GM18520 (cell line): ENCODE measurements around the gene GALNT14.

ENCODE experiments used
- ATAC-seq: cut with Tn5 transposase; IDR thresholded peaks from one replicate; pipeline ENCODE4 v1.9.1; 2021; ENCODE audit not compliant: unreplicated experiment

The GALNT14 gene

DNA sequence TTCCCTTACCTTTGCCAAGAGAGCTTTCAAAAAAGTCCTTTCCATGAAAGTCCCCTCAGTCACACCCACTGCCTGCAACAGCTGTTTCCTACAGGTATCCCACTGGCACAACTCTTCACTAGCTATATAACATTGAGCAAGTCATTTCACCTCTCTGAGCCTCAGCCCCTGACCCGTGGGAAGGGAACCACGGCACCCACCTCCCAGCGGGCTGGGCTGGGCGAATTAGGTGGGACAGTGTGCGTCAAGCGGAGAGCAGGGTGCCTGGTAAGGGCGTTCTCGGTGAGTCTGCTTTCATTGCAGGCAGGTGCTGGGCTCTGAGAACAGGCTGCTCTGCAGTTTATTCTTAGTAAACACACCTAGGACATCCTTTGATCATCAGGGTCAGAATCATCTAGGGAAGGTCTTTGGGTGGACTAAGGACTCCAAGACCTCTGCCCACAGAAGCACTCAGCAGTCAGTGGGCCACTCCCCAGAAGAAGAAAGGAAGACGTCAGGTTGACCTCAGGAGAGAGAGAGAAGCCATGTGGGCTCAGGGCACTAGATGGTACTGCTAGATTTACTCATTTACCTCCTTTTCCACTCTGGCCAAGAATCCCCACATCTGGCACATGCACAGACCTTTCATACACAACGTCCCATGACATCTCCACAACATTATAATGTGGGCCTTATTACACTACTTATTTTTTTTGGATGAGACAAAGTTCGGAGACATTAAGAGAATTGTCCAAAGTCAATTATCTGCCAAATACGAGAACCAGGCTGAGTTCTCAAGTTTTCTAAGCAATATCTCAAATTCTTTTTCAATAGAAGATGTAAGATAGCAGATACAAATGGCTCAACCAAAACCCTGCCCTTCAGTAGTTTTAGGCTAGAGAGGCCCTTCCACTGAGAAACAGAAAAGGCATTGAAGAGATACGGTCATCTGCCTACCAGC lies 79.9 kb downstream of the GALNT14 start:
- no peak for ATAC-seq

DNA sequence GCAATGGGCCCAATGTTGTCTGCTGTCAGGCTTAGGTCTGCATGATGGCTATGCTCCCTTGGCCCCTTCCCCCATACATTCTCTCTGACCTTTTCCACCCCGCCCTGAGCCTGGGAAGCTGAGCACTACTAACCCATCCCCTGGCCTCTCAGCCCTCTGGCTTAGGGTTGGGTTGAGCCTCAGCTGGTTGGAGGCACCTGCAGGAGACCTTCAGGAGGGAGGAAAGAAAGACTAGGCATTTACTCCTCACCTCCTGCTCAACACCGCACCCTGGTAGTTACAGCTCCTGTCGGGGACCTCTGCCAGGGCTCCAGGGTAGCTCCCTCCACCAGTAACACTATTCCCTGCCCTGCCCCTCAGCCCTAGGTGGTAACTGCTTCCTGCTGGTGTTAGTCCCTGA lies 80.5 kb downstream of the GALNT14 start:
- no peak for ATAC-seq

DNA sequence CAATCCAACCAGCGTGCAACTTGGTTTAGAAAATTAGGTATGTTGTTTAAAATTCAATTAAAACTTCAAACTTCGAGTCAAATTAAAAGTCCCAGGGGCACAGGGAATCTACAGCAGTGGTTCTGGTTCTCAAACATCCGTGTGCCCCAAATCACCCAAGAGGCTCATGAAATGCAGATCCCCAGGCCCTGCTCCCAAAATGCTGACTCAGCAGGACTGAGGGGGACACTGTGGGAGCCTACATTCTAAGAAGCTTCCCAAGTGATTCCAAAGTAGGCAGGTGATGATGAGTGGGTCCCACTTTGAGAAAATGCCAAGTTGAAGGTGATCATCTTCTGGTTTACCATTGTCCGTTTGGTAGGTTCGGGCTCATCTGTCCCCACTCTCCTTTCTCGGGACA lies 82.3 kb downstream of the GALNT14 start:
- no peak for ATAC-seq

DNA sequence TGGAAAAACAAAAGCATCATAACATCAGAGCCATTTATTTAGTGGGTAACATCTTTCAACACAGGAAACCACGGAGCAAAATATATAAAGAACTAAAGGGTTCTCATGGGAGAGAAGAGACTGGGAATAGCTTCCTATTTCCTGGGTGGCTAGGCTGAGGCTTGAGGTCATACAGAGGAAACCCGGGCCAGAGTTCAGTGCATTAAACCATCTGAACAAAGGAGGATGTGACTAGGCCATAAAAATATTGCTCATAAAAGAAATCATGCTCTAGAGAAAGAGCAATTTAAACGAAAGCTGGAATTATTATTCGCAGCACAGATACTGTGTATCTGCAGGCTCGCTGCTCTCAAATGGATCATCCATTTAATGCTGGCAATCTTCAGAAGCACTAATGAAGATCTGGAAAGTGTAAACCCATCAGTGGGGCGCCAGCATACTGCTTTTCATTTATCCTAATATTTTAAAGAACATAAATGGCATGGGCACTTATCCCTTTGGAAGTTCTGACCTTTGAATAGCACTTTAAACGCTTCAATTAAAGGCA lies 83.3 kb downstream of the GALNT14 start:
- no peak for ATAC-seq

DNA sequence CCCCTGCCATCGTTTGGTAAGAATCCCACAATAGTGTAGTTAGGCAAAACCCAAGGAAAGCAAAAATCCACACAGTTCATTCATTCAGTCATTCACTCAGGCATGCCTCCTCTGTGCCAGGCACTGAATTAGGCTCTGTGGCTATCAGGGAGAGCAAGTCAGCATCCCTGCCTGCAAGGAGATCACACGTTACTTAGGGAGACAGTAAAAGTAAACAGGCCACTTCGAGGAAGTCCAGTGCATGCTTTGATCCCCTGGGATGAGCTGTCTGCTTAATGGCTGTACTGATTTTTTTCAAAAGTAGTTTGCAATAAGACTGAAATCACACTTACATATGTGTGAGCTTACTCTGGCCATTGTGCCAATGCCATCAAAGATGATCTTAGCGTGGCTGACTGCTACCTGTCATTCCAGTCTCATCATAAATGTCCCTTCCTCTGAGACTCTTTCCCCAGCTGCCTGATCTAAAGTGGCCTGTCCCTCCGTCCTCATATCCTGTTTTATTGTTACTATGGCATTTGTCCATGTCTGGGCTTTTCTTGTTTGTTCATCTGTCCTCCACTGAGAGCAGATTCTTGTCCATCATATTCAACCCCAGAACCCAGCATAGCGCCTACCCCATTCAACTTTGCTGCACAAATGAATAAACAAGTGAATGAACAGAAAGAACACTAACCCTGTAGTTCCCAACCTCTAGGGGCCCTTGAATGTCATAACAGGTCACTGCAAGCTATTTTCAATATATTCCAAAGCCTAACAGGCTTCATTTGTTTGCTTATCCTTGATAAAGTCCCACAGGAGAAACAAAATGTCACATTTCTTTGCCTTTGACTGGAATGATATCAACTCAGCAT lies 84.1 kb downstream of the GALNT14 start:
- no peak for ATAC-seq

DNA sequence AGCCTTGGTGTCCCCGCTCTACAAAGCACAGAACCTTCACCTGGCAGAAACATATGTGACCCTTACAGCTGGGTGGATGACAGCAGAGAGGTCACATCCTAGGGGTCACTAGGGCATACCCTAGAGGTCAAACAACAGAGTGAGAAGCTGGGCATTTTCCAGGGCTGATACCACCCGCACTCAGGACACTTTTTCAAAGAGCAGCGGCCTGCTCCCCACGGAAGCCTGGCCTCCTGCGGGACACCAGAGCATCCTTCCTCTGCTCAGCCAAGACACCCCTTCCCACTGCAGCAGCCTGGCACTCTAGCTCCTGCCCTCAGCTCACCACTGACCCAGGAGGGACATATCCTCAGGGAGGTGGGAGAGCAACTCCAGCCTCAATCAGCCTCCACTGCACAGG lies 86.0 kb downstream of the GALNT14 start:
- no peak for ATAC-seq

DNA sequence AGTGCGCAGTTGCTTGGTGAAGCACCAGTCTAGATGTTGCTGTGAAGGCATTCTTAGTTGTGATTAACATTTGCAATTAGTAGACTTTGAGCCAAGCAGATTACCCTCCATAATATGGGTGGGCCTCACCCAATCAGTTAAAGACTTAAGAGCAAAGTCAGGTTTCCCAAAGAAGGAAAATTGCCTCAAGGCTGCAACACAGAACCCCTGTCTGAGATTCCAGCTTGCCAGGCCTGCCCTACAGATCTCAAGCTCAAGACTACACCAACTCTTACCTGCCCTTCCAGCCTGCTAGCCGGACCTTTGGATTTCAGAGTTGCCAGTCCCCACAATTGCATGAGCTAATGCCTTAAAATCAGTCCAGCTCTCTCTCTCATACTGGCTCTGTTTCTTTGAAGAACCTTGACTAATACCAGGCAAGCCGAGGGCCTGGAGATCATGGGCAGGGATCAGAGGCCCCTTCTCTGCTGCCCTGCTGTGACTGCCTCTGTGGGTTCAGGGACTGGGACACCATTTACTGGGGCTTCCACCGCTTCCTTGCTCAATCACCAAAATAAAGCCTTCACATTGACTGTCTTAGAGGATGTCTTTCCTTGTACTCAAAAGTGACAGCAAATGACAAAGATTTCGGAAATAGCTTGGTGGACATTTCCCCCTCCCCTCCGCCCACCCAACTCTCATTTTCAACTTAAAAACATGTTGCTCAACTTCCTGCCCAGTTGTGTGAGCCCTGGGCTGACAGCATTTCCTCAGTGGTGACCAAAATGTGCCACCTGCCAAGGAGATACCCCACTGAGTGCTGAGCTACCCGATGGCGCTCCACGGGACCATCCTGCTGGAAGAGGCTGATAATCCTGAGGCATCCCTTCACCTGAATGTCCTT lies 86.7 kb downstream of the GALNT14 start:
- ATAC-seq: no peak

DNA sequence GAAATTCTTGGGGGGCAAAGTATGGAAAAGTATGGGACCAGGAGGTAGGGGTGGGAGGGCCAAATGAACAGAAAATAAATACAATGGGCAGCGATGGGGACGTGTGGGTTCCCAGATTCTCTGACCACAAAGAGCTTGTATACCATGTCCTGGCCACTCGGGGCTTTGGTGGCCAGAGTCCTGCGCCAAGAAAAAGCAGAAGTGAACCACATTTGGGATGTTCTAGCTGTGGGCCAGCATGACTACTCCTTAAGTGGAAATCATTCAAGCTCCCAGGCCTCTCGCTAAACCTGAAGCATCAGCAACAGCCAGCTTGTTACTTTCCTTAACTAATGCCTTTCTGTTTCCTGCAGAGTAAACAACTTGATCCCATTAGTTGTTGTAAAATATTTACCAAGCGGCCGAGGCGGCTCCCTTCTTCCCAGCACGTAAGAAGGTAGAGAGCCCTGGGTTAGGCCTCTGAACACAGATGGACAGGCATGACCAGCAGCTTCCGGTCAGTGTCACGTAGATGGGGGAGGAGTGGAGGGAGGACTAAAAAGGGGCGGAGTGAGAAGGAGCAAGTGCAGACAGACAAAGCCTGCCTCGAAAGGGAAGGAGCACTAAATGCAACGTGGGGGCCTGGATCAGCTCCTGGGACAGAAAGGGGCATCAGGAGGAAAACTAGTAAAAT lies 88.2 kb downstream of the GALNT14 start:
- ATAC-seq: no peak

DNA sequence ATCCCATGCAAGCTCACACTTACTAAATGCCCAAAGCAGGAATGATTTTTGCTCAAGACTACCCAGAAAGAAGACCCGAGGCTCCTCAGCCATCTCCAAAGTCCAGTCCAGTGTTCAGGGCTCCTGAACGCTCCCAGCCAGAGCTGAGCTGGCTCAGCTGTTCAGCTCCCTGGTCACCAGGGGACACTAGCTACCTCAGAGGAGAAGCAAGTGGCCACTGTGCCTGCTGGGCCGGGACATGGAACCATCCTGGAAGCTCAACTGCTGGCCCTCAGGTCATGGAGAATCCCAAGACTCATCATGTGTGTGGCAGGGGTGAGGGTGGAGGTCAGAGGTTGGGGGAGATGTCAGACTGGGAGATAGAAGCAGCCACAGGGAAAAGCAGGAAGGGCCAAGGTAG lies 89.0 kb downstream of the GALNT14 start:
- no peak for ATAC-seq

DNA sequence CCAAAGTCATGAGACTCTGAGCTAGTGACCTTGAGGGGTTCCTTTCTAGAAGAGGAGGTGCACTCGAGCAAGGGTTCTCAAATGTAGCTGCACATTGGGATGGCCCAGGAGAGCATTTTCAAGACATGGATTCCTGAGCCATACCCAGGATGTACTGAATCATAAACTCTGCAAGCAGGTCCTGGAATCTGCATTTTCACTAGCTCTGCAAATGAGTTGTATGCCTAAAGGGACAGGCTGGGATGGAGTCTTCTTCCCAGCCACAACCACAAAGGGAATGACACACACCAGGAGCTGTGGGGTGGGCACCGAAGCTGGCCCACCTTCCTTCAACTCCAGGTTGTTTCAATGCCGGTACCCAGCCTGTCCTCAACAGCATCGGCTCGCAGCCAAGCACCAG lies 90.6 kb downstream of the GALNT14 start:
- ATAC-seq: no peak

DNA sequence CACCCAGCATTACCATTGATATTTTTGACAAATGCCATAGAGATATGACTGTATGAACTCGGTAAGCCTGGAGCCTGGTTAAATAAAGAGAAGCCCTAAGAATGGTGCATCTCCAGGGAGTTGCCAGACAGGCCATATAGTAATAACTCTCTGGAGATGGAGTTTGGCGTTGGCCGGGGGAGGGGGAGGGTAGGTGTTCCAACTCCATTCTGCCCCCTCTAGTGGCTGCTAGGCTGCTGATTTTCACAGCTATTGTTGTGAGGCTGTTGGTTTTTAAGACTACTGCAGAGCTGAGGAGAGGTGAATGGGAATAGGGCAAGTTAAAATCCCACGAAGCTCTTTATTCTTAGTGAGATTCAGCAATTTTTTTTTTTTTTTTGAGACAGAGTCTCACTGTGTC lies 99.9 kb downstream of the GALNT14 start:
- no peak for ATAC-seq

DNA sequence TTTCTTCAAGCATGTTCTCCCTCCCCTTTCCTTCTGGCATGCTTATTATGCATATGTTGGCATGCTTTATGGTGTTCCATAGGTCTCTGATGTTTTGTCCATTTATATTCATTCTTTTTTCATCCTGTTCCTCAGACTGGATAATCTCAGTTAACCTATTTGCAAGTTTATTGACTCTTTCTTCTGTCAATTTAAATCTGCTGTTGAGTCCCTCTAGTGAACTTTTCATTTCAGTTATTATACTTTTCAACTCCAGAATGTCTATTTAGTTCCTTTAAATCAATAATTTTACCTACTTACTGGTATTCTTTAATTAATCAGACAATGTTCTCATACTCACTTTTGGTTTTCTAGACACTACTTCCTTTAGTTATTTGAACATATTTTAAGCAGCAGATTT lies 101.2 kb downstream of the GALNT14 start:
- ATAC-seq: no peak

DNA sequence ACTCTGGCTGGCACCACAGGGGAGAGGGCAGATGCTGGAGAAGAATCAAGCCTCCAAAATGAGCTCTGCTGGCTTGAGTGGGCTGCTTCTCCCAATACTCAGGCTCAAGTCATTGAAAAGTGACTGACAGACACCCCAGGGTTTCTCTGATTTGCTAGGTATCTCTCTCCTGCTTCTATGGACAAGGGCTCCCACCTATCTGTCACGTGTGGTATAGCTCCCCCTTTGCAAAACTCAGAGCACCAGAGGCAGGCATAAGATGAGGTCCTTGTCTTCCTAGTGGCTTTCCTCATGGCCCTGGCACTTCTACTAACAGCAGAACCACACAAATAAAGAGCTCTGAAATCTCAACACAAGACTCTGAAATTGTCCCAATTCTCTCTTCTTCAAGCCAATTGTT lies 105.2 kb downstream of the GALNT14 start:
- ATAC-seq: no peak

DNA sequence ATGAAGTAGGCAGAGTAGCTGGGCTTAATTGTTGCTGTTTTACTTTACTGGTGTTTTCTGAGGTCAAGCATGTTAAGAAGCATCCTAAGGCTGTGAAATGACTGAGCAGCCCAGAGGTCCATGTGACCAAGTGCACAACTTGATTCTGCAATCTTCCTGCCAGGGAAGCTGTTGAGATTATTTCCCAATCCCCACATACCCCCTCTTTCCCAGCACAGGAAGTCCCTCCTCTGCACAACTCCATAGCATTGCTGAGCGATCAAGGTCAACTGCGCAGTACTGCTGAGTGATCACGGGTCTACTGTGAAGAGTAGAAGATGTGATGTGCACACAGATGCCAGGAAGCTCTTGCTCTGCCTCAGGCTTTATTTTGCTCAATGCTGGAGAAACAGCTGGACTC lies 105.8 kb downstream of the GALNT14 start:
- ATAC-seq: no peak

DNA sequence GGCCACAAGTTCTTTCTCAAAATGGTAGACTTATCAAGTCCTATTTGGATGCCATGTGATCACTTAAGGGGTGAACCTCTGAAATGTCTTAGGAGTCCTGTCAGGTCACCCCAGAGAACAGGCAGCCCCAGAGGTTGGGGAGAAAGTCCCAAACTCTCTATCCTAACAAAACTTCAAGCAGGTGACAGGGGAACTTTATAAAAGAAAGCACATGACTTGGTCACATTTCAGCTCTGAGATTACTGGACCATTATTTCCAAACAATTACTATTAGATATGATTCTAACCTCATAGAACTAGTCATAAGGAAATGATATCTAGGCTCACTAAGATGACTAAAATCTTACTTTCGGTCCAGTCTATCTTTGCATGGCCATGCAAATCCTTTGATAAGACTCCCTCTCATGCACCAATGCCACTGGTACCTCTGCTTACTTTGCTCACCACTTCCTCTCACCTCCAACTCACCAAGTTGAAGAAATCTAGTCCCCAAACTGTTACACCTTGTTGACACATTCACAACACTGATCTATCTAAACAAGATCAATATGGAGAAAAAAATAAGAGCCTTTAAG lies 107.0 kb downstream of the GALNT14 start:
- ATAC-seq: peak; percentile 92

DNA sequence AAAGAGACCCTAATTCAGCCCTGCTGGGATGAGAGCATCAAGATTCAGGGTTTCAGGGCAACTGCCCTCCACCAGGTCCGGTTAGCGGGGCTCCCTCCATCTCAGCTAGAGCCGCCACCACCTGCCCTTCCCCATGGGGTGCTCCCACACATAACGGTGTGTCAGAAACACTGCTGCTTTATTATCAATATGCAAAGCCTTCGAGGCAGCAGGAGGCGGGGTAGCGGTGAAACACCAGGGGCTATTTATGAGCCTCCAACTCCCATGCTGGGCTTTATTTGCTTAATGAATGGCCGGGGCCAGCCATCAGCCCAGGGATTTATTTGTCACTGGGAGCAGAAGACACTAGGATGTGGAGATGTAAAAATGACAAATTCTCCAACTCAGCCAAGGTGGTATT lies 109.8 kb downstream of the GALNT14 start:
- ATAC-seq: no peak

DNA sequence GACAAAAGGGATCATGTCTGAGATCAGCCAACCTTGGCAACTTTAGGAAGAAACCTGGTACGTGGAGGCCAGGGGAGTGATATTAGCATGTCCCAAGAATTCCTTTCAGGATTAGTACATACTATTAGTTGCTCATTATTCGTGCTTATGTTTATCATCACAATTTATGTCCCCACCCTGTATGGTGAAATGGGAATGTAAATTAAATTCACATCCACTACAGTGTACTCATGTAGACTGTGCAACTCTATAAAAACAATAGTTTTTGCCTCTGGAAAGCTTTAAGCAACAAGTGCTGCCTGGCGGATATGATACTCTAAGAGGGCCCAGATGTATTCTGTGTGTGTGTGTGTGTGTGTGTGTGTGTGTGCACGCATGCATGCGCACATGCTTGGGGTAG lies 110.7 kb downstream of the GALNT14 start:
- ATAC-seq: no peak

DNA sequence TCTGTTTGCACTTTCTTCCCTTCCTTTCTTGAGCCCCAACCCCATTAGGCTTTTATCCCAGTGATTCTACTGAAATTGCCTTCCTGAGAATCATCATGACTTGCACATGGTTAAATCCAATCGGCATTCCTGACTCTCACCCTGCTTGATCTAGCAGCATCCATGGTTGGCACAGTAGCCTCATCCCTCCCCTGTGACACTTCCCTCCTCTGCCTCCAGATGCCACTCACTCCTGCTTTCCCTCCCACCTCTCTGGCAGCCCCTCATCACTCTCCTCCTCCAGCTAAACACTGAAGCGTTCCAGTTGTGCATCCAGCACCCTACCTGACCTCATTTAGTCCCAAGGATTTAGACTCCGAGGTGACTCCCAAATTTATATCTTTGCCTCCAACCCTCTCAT lies 114.7 kb downstream of the GALNT14 start:
- ATAC-seq: no peak

DNA sequence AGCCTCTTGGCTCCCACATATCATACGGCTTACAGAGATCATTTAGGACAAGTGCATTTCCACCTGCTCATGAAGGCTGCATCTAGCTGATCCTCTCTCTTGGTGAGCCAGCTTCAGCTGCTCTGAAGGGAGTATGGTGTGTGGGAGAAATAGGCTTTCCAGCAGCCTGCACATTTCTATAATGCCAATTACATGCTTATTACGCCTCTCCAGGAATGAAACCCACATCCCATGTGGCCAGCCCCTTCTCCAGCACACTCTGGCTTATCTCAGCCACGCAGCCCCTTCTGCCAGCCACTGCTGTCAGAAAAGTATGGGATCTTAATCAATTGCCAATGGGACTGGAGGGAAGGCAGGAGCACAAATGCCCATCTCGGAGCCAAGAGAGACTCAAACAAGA lies 117.5 kb downstream of the GALNT14 start:
- ATAC-seq: no peak

DNA sequence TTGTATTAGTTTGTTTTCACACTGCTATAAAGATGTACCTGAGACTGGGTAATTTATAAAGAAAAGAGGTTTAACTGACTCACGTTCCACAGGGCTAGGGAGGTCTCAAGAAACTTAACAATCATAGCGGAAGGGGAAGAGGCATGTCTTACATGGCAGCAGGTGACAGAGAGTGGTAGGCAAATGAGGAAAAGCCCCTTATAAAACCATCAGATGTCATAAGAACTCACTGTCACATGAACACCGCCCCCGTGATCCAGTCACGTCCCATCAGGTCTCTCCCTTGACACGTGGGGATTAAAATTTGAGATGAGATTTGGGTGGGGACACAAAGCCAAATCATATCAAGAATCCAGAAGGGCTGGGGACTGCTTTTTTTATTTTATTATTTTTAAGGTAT lies 120.0 kb downstream of the GALNT14 start:
- no peak for ATAC-seq
